Activated CD4-positive, alpha-beta T cell treated with anti-CD3 and anti-CD28 coated beads for 36 hours (primary cell): ENCODE results near the gene KCNJ14. TPM values are rescaled to one million over a fixed set of nuclear protein-coding genes. Genes with fewer than 3 reads are reported as not detected.
A peak's percentile ranks its signal among the peaks of the same experiment; 100 is the strongest.

Source experiments
- ATAC-seq: fragments of 200-7000 bp; cut with Tn5 transposase; one replicate; pipeline ENCODE4 v1.10.0; 2021; ENCODE audit warnings: mild to moderate bottlenecking, moderate library complexity
- CTCF ChIA-PET: fragments of 350-600 bp; sonication (Branson Sonifier 250); formaldehyde crosslinking; loops from one replicate; lab custom pipeline; 2021; ENCODE audit warnings: antibody characterized with exemption; lab: Charles Lee
- POLR2A ChIA-PET: fragments of 350-600 bp; sonication (Branson Sonifier 250); formaldehyde crosslinking; loops from one replicate; lab custom pipeline; 2021; ENCODE audit warnings: antibody characterized with exemption, inconsistent platforms; lab: Charles Lee
- DNase-seq: peaks from one replicate; pipeline ENCODE4 v3.0.0-alpha.2; 2020
- H3K27ac Mint-ChIP-seq: one replicate; pipeline ENCODE4 v1.8.0; 2021; ENCODE audit warnings: mixed read lengths
- H3K27me3 Mint-ChIP-seq: one replicate; pipeline ENCODE4 v1.8.0; 2021; ENCODE audit warnings: mixed read lengths
- H3K36me3 Mint-ChIP-seq: one replicate; pipeline ENCODE4 v1.8.0; 2021; ENCODE audit warnings: low read depth, mixed read lengths
- H3K4me1 Mint-ChIP-seq: one replicate; pipeline ENCODE4 v1.8.0; 2021; ENCODE audit warnings: mixed read lengths
- H3K4me3 Mint-ChIP-seq: one replicate; pipeline ENCODE4 v1.8.0; 2021; ENCODE audit warnings: mild to moderate bottlenecking, moderate library complexity, mixed read lengths
- H3K9me3 Mint-ChIP-seq: one replicate; pipeline ENCODE4 v1.8.0; 2021; ENCODE audit warnings: low read depth, mixed read lengths
- intact Hi-C, 2 experiments: fragments of 100-400 bp; cut with DNase I in 1 of 2; cut with micrococcal nuclease in 1 of 2; formaldehyde crosslinking; loops; one replicate each; pipeline versions ENCODE4 v1.14.2 to v1.15.1; 2022 to 2024; cut with DNase I, micrococcal nuclease
- total RNA-seq, 2 experiments: library from RNA; stranded (reverse); gene quantifications; one replicate each; pipeline ENCODE4 v1.2.3, GENCODE V29; 2021

The KCNJ14 gene
- total RNA-seq, 2 experiments from 2014 or later: 0.86 to 1.1 TPM

DNA sequence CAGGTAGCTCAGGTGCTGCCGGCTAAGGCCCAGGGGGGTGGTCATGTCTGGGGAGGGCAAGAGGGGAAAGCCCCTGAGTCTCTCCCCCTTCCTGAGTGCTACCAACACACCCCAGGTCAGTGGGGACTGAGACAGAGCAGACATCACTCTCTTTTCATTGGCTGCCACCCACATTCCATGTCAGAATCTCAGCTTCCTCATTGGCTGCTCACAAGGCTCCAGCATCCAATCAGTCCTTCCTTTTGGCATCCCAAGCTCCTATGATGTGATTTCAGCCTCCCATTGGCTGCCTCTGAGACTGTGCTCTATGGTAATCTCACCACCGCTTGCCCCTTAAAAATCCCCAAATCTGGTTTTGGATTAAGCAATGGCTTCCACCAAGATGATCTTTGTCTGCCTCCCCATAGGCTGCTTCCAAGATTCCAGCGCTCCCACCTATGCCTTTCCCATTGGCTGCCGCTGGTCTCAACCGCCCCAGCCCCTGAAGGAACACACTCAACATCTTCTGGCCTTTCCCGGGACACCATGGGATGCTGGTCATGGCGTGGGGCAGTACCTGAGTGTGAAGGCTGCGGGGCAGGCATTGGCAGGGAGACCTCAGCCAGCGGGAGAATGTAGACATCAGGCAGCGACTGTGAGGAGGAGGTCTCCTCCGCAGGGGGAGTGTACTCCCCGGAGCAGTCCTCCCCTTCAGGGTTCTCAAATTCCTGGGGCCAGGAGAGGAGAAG is 54.3 kb downstream of the KCNJ14 start:
- ChIA-PET CTCF (interaction anchor here (0.6 to 6.4 kb wide), 4 partner anchors 20 to 147 kb away, joined by 3 to 60 read pairs (median 22); no protein-coding TSS in a partner anchor), POLR2A (no interaction called here)
- H3K27me3 Mint-ChIP-seq: no peaks in the 10 kb centered on the region
- intact Hi-C loops: loop anchor here (1.0 to 10.0 kb wide), 8 partner anchors 40 to 337 kb away; partner anchors contain the start of genes CYTH2 (in 1 of the 2), GRWD1 (in 1 of the 2), HSD17B14 (in 1 of the 2) and IZUMO1 (in 1 of the 2)
- peaks cover 8% of the 10 kb centered on the region for H3K4me1 Mint-ChIP-seq
- ATAC-seq (no peak), DNase-seq (no peak)
- no peaks in the 10 kb centered on the region for H3K9me3 Mint-ChIP-seq
- H3K4me3 Mint-ChIP-seq: no peak overlapping the region
- no peak overlapping the region for H3K27ac Mint-ChIP-seq
- H3K36me3 Mint-ChIP-seq: peaks cover 5% of the 10 kb centered on the region

DNA sequence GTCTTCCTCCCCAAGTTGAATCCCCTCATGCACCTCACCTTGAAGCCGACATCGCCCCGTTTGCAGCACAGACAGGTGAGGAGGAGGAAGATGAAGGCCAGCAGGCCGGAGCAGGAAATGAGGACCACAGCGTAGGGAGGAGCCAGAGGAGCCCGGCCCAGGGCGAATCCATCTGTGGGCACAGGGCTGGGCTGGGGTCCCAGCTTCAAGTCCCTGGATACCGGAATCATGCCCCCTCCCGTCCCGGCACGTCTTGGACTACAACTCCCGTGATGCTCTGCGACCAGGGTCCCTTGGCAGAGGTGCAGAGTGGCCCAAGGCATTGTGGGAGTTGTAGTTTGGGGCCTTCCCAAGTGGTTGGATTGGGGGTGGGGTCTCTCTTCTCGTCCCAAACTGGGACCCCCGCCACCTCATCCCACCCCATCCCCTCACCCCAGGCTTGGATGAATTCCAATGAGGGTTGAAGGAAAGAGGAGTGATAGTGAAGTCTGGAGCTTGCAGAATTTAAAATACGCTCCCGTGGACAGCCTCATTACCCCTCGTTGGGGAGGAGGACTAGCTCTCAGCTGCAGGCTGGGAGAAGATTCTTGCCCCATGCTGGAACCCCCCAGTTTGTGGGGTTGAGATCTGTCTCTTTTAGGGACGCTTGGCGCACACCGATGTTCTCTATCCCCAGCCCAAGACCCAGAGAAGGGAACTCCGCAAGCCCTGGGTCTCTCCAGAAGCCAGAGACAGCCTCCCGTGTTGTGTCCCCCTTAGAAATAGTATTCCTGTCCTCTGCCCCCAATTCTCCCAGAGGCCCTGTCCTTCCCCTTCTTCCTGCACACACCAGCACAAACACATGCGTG is 55.3 kb downstream of the KCNJ14 start:
- peak overlapping the region; percentile 70 for H3K4me3 Mint-ChIP-seq
- intact Hi-C loops: loop anchor here (1.0 to 10.0 kb wide), 10 partner anchors 17 to 338 kb away; partner anchors contain the start of genes CYTH2 (in 1 of the 2), GRWD1 (in 1 of the 2), HSD17B14 (in 1 of the 2) and IZUMO1 (in 1 of the 2)
- peaks cover 8% of the 10 kb centered on the region for H3K4me1 Mint-ChIP-seq
- peaks cover 5% of the 10 kb centered on the region for H3K36me3 Mint-ChIP-seq
- no peaks in the 10 kb centered on the region for H3K9me3 Mint-ChIP-seq
- POLR2A ChIA-PET: no interaction called here
- no peak overlapping the region for H3K27ac Mint-ChIP-seq
- DNase-seq (peak; percentile 88), ATAC-seq (peak; percentile 43)
- CTCF ChIA-PET: interaction anchor here (0.5 to 0.7 kb wide), 3 partner anchors 93 to 1367 kb away, joined by 3 read pairs; partner anchors contain the start of genes AKT1S1 and TBC1D17
- H3K27me3 Mint-ChIP-seq: no peaks in the 10 kb centered on the region

DNA sequence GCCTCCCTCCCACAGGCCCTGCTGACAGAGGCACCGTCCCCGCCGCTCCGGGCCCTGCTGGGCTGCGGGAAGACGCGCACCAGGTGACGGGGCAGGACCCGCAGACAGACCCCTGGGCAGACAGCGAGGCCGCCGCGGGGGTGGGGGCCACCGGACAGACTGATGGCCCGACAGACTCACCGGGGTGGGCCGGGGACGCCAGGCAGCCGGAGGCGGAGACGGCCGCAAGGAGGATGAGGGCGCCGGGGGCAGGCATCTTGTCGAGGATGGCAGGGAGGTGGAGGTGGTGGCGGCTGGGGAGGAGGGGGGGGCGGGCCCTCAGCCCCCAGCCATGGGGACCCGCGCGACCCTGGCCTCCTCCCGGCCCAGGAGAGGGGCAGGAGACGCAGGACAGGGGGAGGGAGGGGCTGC is 56.0 kb downstream of the KCNJ14 start:
- peaks cover 5% of the 10 kb centered on the region for H3K36me3 Mint-ChIP-seq
- DNase-seq: peak; percentile 41
- ChIA-PET CTCF (interaction anchor here (0.6 to 1.0 kb wide), 3 partner anchors 21 to 1366 kb away, joined by 3 read pairs; partner anchors contain the start of genes AKT1S1 and TBC1D17), POLR2A (no interaction called here)
- no peak overlapping the region for H3K27ac Mint-ChIP-seq
- intact Hi-C loops: loop anchor here (1.0 to 10.0 kb wide), 9 partner anchors 18 to 339 kb away; partner anchors contain the start of genes GRWD1 (in 1 of the 2), HSD17B14 (in 1 of the 2), IZUMO1 (in 1 of the 2) and LIG1 (in 1 of the 2)
- no peaks in the 10 kb centered on the region for H3K9me3 Mint-ChIP-seq
- H3K4me3 Mint-ChIP-seq: peak overlapping the region; percentile 70
- H3K4me1 Mint-ChIP-seq: peaks cover 8% of the 10 kb centered on the region
- no peak for ATAC-seq
- H3K27me3 Mint-ChIP-seq: no peaks in the 10 kb centered on the region

DNA sequence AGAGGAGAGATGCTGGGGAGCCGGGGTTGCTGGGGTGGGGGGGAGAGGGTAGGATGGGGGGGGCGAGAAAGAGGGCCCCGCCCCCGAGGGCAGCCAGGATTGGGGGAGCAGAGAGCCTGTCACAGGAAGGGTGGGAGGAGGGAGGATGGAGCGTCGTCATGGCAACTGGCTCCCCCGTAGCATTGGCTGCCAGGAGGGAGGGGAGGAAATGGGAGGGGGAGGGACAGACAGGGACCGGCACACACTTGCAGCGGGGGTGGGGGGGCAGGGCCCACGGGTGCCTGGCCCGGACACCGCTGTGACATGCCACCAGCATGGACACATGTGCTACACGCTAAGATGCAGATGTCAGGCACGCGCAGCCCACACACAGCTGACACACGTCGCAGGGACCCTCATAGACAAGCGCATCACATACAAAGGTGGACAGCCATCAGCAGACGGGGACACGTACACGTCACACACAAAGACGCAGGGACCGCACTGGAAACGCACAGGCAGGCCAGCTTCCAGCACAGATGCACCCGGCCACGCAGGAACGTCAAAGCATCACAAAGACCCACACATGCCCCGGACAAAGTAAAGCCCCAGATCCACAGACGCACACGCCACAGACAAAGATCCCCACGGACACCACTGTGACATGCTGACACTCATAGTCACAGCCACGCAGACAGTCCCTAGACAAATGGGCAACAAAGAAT is 56.6 kb downstream of the KCNJ14 start, which contains the start of gene LMTK3:
LMTK3 (minus strand) TSS at position 36 of the 704 bp plus-strand sequence. CDS start 259 bp downstream, outside the sequence.
- CTCF ChIA-PET: interaction anchor here (0.6 to 1.0 kb wide), 2 partner anchors 22 to 577 kb away, joined by 3 read pairs; no protein-coding TSS in a partner anchor
- intact Hi-C loops: loop anchor here (1.0 to 10.0 kb wide), 9 partner anchors 19 to 340 kb away; partner anchors contain the start of genes GRWD1 (in 1 of the 2), HSD17B14 (in 1 of the 2), IZUMO1 (in 1 of the 2) and LIG1 (in 1 of the 2)
- peak within 1 kb of the TSS; percentile 70 for H3K4me3 Mint-ChIP-seq

DNA sequence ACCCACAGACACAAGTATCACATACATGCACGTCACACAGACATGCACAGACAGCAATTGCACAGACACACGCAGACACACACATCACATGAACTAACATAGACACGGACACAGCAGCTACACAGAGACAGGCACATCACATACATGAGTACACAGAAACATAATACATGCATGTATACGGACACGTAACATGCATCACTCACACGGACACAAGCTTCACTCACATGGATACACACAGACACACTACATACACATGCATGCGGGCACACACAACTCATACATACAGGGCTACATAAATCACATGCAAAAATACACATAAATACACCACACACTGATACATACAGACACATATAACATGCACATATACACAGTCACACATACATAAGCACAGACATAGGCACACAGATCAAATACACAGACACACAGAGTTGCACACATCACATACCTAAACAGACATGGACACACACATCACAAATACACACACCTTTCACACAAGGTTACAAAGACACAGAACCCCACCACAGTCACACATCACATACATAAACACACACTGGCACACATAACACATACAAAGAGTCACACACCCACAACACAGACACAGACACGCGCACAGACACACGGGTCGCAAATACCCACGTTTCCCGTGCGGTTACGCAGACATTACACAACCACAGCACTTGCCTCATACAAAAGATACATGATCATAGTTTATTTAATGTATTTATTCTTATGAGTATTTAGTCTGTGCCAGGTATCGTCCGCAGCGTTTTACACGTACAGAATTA is 57.3 kb downstream of the KCNJ14 start:
- peak; percentile 35 for DNase-seq
- H3K9me3 Mint-ChIP-seq: no peaks in the 10 kb centered on the region
- peaks cover 4% of the 10 kb centered on the region for H3K36me3 Mint-ChIP-seq
- H3K4me3 Mint-ChIP-seq: no peak overlapping the region
- ChIA-PET POLR2A (no interaction called here), CTCF (interaction anchor here (1.0 kb wide), 2 partner anchors 23 to 141 kb away, joined by 3 read pairs; no protein-coding TSS in a partner anchor)
- H3K27ac Mint-ChIP-seq: no peak overlapping the region
- no peaks in the 10 kb centered on the region for H3K27me3 Mint-ChIP-seq
- peaks cover 8% of the 10 kb centered on the region for H3K4me1 Mint-ChIP-seq
- intact Hi-C loops: loop anchor here (1.0 to 10.0 kb wide), 6 partner anchors 67 to 340 kb away; partner anchors contain the start of genes GRWD1 (in 1 of the 2), HSD17B14 (in 1 of the 2), IZUMO1 (in 1 of the 2) and LIG1 (in 1 of the 2)
- no peak for ATAC-seq

More for the DNA sequence above, 56.6 kb downstream of the KCNJ14 start, which contains the start of gene LMTK3:
- no peaks in the 10 kb centered on the region for H3K27me3 Mint-ChIP-seq
- ATAC-seq (peak; percentile 54), DNase-seq (peak; percentile 88)
- POLR2A ChIA-PET: no interaction called here
- H3K9me3 Mint-ChIP-seq: no peaks in the 10 kb centered on the region
- peaks cover 8% of the 10 kb centered on the region for H3K4me1 Mint-ChIP-seq
- H3K36me3 Mint-ChIP-seq: peaks cover 5% of the 10 kb centered on the region
- H3K27ac Mint-ChIP-seq: no peak within 1 kb of the TSS

DNA sequence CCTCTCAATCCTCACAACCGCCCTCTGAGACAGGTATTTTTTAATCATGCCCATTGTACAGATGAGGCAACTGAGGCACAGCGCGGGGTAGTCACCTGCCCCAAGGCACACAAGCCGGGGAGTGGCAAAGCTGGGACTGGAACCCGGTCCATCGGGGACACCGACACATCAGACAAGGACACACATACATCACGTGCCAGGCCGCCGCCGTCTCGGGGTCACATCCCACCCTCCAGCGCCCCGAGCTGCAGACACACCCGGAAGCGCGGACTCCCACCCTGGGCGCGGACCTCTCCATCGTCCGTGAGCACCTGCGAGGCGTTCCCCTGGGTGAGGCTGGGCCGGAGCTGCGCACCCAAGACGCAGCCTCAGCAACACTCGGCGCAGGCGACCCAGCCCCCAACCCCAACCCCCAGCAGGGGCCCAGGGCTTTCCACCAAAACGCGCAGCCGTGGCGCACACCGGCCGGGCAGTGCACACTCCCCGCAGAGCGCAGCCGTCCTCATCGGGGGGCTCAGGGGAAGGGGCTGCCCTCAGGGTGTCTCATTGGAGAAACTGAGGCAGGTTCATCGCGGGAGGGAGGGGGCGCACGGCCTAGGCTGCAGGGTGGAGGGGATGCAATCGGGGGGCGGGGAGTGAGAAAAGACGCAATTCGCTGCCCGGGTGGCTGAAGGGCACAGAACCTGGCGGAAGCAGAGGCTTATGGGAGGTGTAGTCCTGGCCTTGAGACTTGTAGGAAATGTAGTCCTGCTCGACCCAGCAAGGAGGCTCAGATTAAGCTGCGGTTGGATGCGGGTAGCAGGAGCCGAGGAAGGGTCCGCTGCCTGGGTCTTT is 58.1 kb downstream of the KCNJ14 start:
- no peaks in the 10 kb centered on the region for H3K36me3 Mint-ChIP-seq
- intact Hi-C loops: loop anchor here (1.0 to 10.0 kb wide), 6 partner anchors 68 to 341 kb away; partner anchors contain the start of genes GRWD1 (in 1 of the 2), HSD17B14 (in 1 of the 2), IZUMO1 (in 1 of the 2) and LIG1 (in 1 of the 2)
- peaks cover 8% of the 10 kb centered on the region for H3K4me1 Mint-ChIP-seq
- peak overlapping the region; percentile 30 for H3K27ac Mint-ChIP-seq
- ATAC-seq (peak; percentile 81), DNase-seq (peak; percentile 86)
- no peaks in the 10 kb centered on the region for H3K27me3 Mint-ChIP-seq
- ChIA-PET POLR2A (no interaction called here), CTCF (interaction anchor here (1.0 to 1.3 kb wide), 3 partner anchors 24 to 140 kb away, joined by 3 to 4 read pairs (median 4); no protein-coding TSS in a partner anchor)
- no peaks in the 10 kb centered on the region for H3K9me3 Mint-ChIP-seq
- H3K4me3 Mint-ChIP-seq: no peak overlapping the region

DNA sequence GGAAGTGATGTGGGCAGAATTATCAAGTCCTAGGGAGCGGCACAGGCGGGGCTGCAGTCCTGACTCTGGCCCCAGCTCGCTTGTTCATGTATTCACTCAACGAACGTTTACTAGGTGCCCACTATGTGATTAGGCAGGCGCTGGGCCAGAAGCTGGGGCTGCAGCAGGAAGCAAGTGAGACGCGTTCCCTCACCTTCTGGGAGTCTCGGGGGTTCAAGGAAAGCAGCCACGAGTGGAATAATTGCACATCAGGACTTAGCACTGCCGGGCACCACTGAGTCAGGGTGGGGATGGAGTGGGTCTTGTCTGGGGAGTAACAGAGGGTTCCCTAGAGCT is 58.7 kb downstream of the KCNJ14 start:
- Mint-ChIP-seq H3K27me3 (no peaks in the 10 kb centered on the region), H3K9me3 (no peaks in the 10 kb centered on the region), H3K27ac (peak overlapping the region; percentile 30), H3K4me1 (peaks cover 8% of the 10 kb centered on the region), H3K4me3 (no peak overlapping the region), H3K36me3 (no peaks in the 10 kb centered on the region)
- ChIA-PET CTCF (interaction anchor here (1.2 to 1.3 kb wide), 2 partner anchors 24 to 69 kb away, joined by 4 read pairs; no protein-coding TSS in a partner anchor), POLR2A (interaction anchor here (0.7 kb wide), 1 partner anchor 116 kb away, joined by 10 read pairs; no protein-coding TSS in a partner anchor)
- DNase-seq: no peak
- no peak for ATAC-seq
- intact Hi-C loops: loop anchor here in 1 of 2 experiments (5.0 to 10.0 kb wide), 3 partner anchors 233 to 342 kb away; partner anchors contain the start of genes HSD17B14, IZUMO1, LIG1 and ZSWIM9

DNA sequence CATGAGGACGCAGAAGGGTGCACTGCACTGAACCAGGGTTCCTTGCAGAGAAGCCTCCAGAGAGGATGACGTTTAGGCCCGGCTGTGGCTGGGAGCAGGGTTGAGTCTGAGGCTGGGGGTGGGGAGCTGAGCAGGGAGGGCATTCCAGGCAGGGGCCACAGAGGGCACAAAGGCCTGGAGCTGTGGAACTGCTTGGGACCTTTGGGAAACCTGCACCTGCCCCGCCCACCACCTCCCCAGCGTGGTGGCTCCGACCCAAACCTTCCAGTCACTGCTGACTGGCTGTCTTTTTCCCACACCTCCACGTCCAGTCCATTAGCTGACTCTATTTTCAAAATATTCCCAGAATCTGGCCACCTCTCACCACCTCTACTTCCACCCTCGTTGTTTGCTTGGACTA is 61.2 kb downstream of the KCNJ14 start:
- DNase-seq (no peak), ATAC-seq (no peak)
- H3K27me3 Mint-ChIP-seq: no peaks in the 10 kb centered on the region
- H3K27ac Mint-ChIP-seq: no peak overlapping the region
- no peaks in the 10 kb centered on the region for H3K36me3 Mint-ChIP-seq
- ChIA-PET POLR2A (interaction anchor here (0.6 kb wide), 1 partner anchor 1119 kb away, joined by 3 read pairs; no protein-coding TSS in a partner anchor), CTCF (interaction anchor here (0.9 to 1.2 kb wide), 4 partner anchors 10 to 154 kb away, joined by 3 to 6 read pairs (median 4); no protein-coding TSS in a partner anchor)
- H3K4me1 Mint-ChIP-seq: peaks cover 2% of the 10 kb centered on the region
- intact Hi-C loops: loop anchor here in 1 of 2 experiments (10.0 kb wide), 1 partner anchor 318 kb away; the partner anchor contains the start of gene HSD17B14
- no peak overlapping the region for H3K4me3 Mint-ChIP-seq
- no peaks in the 10 kb centered on the region for H3K9me3 Mint-ChIP-seq
